GM18873 (cell line): ENCODE measurements around the gene ALK.

ENCODE experiments used
- ATAC-seq: cut with Tn5 transposase; IDR thresholded peaks from one replicate; pipeline ENCODE4 v1.9.1; 2021; ENCODE audit warnings: mild to moderate bottlenecking, moderate library complexity, moderate number of reproducible peaks; ENCODE audit not compliant: unreplicated experiment, low FRiP score

The ALK gene

DNA sequence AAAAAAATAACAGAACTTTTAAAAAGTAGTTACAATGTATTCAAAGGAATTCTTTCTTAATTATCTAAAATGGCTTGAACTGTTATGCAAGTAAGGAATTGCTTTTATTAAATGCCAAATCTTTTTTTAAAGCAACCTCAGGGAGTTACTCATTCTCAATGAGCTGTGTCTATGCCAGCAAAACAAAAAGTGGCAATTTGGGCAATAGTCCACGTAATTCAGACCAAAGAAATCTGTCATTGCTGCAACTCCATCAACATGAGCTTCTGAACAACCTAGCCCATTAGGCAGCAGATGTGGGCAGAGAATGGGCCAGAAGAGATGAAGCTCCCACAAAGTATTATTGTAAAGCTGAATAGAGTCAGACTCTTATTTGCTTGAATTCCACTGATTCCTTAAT lies 118.4 kb downstream of the ALK start:
- no peak for ATAC-seq

DNA sequence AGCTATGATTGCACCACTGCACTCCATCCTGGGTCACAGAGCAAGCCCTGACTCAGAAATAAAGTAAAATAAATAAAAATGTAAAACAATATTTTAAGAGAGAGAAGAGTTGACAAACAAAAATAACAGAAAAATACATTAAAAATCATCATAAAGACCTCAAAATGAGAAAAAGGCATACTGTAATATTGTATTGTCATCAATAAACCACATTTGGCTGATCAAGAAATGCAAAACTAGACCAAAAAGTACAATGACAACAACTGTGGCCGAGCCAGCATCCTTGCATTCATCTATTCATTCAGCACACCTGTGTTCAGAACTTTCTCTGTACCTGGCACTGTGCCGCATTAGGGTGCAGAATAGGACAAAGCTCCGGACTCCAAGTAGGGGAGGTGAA lies 121.8 kb downstream of the ALK start:
- no peak for ATAC-seq

DNA sequence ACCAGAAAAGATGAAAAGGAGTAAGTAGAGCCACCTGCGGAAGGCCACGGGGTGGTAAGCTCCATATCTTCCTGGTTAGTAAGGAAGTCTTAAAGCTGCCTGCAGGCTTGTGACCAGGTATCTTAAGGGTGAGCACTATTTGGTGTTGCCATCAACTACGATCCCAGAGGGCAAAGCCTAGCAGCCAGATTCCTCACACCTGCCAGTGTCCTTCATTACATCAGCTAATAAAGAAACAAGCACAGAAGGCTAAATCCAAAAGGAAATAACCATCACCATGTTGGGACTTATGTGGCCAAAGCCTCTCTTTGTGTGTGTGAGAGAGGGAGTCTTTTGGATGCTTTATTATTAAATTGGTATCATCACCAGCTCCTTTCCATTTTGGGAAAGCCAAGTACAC lies 123.5 kb downstream of the ALK start:
- ATAC-seq = no peak

DNA sequence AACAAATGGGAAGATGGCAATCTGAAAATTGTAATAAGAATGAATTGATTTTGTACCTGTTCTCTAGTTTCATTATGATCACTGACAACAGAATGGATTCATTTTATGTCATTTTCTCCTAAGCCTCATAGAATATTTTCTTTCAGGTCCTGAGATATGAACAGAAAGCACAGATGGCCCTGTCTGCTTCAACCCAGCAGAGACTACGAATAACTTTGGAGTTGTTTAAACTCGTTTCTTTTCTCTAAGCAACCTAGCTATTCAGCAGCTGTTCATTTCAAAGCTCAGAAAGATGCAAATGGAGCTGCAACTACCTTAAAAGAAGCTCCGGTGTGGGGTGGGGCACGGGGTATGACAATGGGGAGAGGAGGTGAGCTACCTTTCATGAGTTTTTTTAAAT lies 124.9 kb downstream of the ALK start:
- ATAC-seq = no peak

DNA sequence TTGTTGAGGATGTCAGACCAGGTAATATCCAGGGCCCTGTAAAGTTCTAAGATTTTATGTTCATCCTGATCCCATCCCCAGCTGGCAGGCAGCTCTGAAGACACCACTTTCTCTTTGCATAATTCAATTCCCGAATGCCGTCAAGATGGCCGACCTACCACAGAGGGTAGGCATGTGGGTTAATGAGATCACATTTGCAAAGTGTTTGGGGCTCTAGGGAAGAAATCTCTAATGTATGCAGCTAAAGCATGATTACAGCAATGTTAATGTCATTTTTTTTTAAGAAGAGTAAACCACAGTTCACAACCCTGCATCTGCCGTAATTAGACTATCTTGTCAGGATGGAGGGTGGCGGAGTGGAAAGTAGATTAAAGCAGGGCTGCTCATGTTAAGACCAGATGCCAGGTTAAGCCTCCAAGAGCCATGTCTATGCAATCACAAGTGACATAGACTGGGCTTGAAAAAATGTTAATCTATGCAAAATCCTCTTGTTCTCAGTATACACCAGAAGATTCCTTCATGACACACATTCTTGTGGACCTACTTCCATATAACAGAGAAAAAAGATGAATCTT lies 131.4 kb downstream of the ALK start:
- no peak for ATAC-seq

DNA sequence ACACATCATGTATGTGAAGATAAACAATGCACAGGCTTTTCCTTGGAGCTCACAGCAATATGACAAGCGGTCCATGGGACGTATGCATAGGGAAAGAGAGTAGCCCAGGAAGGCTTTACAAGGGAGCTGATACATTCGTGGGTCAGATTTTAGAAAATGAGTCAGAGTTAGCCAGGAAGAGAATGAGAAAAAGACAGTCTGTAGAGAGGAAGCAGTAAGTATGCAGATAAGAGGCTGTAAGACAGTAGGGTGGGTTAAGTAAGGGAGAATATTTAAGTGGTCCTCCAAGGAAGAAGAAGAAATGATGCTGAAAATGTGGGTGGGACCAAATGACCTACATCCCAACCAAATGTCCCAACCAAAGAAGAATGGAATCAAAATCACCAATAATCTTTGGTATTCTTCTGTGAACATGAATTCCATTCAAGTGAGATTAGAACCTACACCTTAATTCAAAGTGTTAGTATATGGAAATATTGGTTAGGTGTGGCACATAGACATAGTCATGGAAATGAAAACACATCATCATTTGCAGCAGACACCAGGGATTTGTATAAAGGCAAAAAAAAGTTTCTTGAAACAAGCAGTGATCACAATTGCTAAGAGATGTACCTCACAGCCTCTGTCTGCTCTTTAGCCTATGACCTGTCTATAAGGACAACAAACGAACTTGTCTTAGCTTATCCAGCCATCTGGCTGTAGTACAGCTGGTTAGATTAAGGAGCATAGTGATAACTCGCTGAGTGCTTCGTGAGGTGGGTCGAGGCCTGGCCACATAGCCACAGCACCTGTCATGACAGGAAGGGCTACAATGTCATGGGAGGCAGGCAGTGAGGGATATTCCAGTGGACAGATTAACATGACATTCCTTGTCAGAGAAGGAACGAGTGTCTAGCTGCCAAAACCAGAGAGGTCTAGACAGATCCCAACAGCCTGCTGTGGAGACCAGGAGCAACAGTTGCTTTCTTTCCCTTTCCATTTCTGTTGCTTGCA lies 133.6 kb downstream of the ALK start:
- no peak for ATAC-seq

DNA sequence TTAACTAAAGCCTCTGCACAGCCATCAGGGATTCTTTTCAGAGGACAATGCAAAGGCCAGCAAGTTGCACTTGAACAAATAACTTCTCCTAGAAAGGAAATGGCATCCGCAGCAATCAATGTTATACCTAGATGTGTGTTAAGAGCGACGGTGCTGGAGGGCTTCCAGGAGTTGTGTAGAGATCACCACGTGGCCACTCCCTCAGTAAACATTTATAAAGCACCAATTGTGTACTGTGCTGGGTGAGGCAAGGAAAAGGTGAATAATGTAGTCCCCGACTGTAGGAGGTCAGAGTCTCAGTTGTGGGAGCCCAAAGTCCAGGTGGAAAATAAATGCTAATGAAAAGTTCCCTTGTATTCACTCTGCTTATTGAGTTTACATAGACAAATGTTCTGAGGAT lies 135.0 kb downstream of the ALK start:
- no peak for ATAC-seq

DNA sequence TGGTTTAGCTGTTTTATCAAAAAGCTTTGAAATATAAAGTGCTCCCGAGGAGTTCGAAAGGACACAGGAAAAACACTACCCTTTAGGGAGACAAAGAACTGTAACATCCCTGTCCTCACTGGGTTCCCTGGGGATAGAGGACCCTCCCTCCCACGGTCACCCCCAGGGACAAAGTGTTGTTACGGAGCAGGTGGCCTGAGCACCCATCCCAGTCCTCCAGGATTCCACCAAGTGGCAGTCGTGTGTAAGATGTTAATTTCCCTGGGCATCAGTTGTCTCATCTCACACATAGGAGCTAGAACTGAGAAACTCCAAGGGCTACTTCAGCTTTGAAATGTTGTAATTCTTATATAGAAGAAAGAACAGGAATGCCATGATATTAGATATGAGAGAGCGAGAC lies 137.7 kb downstream of the ALK start:
- ATAC-seq = no peak

DNA sequence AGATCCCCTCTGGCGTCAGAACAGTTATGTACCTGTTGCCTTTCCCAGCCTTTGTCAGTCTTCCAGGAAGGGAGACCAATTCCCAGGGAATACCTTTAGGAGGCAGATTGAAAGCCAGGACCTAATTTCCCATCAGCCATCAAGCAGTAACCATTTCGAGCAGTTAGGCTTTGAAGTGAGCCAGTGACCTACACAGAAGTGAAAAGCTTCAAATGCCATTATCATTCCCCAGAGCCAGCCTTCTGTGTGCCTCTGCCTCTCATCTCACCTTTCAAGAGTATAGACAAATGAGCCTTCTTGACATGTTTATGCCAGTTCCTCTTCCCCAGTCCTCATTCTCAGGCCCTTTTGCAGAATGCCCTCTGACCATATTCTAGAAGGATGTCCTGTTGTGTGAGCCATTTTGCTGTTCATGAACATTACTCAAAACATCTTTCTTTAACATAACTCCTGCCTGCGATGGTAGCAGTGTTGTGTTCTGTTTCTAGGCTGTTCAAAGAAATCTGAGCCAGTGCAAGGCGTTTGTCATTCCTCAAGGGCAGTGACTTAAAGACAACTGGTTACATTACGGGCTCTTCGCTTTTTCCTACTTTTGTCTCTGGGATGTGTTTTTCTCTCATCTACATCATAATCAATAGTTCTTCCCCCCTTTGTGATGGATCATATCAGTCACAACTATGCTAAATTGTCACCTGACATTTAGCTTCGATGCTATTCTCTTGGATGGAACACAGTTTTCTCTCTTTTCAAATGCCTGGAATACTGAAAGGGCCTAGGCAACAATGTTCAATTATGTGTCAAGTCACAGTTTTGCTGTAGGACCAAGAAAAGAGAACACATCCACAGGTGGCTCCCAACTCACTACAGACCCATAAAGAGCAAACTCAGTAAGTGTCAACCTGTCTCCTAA lies 138.6 kb downstream of the ALK start:
- ATAC-seq = no peak

DNA sequence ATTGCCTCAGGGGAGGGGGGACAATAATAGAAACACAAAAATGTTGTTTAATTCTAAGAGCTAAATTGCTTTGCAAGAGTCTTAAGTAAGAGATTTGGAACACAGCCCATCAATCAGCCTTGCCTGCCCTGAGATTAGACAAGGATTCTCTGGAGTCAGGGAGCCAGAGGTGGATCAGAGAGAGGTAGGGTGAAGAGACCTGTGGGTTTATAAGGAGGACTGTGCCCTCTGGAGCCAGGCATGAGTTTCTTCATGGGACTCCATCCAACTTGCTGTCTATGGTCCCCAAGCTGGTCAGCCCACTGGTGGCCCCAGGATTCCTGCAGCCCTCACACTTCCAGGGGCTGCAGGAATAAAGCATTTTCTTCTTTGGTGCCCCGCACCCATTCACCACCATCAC lies 139.3 kb downstream of the ALK start:
- no peak for ATAC-seq

DNA sequence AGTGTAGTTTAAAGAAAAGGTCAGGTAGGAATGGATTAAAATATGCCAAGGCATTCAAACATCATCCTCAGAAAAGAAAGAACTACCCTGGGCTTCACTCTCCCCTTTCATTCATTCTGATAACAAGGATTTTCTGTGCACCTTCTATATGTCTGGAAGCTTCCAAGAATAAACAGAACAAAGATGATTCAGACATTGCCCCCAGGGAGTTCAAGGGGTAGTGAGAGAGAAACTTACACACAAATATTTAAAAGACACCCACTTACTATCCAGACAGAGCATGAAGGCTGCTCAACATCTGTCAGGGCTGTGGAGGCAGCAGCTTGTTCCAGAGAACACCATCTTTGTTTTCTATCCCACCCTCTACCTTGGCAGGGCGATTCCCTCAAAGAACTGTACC lies 140.5 kb downstream of the ALK start:
- no peak for ATAC-seq

DNA sequence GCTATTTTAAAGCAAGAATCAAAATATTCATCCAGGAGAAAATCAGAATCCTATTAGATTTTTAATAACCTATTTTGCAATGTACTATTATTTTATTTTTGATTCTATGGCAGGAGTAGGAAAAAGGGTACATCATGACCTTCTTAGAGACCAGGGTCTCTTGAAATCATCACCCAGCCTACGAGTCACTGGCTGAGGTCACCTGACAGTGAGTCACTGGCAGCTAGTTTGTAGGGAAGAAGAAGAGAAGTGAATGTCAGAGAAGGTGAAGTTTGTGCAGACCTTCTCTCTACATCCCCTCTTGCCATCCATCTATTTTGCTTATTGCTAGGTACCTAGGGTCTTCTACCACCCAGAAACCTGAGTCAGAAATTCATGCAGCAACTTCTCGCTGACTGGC lies 144.2 kb downstream of the ALK start:
- no peak for ATAC-seq

DNA sequence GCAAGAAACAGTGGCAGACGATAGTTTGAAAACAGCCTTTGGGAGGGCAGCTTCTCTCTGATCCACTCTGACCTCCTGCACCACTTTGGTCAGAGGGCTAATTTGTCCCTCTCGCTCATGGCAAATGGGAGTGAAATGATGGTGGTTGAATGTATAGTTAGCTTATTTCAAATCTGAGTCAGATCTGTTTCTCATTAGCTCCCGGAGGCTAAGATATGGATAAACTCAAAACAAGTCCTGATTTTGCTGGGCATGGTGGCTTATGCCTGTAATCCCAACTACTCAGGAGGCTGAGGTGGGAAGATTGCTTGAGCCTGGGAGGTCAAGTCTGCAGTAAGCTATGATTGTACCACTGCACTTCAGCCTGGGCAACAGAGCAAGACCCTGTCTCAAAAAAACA lies 145.0 kb downstream of the ALK start:
- no peak for ATAC-seq

DNA sequence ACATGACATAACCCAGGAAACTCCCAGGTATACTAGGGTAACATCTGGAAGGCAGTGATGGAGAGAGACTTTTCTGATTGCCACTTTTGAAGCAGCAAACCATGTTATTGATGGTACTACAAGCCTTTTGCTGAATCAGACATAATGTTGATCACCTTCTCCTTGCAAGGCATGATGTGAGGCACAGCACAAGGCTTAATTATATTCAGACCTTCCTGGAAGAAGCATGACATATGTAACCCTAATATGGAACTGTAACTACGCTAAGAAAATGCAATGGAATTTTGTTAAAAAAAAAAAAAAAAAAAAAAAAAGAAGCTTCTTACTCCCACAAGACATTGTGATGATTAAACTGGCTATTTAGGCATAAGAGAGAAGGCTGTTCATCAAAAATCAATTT lies 145.4 kb downstream of the ALK start:
- no peak for ATAC-seq

DNA sequence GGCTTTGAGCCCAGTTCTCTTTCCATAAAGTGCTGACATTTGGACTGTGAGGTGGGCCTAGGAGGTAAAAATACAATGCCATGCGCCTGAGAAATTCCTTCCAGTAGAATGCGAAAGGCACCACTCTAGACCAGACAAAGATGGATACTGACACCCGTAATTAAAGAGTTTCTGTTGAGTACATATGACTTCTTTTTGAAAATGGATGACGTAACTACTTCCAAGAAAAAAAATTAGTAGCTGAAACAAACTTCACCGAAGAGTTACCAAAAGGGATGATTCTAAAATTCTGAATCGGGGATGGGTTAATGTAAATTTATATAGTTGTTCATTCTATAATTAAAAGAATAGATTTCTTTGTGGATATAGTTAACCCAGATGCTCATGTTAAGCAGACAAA lies 146.8 kb downstream of the ALK start:
- ATAC-seq = no peak

DNA sequence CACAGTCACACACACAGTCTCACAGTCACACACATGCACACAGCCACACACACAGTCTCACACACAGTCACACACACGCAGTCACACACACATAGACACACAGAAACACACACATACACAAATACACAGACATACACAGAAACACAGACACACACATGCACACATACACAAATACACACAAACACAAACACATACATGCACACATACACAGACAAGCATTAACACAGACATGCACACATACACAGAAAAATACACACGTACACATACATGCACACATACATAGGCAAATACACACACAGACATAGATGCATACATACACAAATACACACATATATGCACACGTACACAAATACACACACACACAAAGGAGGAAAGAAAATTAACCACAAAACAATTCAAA lies 150.5 kb downstream of the ALK start:
- no peak for ATAC-seq

DNA sequence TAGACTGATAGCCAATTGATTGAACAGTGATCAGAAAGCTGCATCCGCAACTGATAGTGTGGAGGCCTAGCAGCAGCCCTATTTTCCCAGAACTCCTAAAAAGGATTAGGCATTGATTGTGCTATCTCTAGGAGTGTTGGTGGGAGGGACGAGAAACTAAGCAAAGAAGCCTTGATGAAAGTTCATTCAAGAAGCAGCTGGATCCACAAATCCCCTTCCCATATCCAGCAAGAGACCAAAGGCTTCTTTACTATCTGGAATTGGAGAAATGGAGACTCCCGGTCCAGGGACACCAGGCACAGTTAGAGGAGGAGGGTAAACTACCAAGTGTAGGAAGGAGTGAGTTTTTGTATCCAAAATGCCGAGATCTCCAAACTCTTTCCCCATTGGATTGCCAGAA lies 151.5 kb downstream of the ALK start:
- no peak for ATAC-seq

DNA sequence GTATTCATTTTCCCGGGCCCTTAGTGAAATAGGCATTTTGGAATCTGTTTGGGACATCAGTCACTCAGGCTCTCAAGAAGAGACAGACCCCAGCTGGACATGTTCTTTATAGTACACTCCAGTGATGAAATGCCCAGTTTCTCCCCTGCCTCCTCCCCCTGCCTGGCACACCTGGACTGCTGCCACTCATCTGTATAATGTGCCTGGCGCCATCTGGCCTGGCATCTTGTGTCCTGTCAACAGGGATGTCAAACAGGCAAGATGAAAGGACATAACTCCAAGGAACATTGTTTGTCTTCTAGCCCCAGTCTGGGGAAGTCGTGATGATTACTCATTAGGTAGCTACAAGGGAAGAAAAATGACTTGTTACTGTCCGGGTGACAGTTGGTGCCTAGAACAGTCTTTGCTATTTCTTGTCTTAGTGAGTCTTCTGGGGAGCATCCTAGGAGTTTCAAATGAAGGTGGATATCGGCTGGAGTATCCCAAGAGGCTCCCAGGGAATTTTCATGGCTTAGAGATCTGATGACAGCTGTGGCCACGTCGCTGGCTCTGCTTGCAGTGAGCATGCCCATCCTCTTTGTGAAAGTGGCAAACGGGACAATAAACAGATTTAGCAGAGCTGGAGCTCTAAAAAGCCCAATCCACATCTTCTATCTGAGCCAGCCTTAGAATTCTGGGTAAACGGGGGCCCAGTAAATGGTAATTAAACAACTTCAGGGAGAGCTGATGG lies 153.6 kb downstream of the ALK start:
- ATAC-seq = no peak

DNA sequence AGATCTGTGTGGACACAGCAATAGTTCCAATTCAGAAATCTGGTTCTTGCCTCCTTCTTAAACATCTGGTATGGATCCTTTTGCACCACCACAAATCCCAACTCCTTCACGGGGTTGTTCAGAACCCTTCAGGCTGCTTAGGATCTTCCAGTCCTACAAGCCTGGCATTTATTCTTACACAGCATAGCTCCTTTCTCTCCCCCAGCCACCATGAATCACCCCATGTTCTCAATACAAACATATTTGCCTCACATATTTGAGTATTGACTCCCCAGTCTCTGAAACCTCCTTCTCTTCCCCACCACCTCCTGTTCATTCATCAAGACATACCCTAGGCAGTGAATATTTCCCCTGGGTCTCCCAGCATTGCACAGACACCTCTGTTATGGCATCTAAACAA lies 155.2 kb downstream of the ALK start:
- ATAC-seq = no peak

DNA sequence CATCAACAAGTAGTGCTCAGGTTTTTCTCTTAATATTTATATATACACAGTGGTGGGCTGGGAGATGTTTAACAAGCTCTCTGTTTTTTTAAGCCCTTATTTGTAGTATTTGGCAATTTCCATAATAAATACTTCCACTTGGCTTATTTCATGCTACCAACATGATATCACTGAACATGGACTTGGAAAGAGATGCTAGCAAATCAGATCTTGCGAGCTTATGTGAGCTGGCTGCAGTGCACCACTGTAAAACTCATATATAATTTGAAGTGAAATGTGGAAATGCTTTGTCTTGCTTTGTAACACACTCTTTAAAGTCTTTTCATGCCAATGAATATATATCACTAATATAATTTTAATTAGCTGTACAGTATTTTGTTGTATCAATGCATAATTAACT lies 155.7 kb downstream of the ALK start:
- no peak for ATAC-seq
